Adrenal gland (tissue), 5 donors: ENCODE measurements around the gene ANKRD11.

Experiments used
- CTCF ChIP-seq, 6 experiments: fragments of 450-650 bp in 4 of 6; fragments of 200-600 bp in 2 of 6; sonication (generic) in 1 of 6; IDR thresholded peaks; 1 replicate in 5 of 6; 2 replicates in 1 of 6; pipeline versions ENCODE4 v1.5.1 to v1.8.0; 2016 to 2021; ENCODE audit warnings: antibody characterized with exemption in 6 of 6, mild to moderate bottlenecking in 2 of 6, moderate library complexity in 1 of 6
- POLR2A ChIP-seq, 2 donors: fragments of 450-650 bp; IDR thresholded peaks; one replicate each; pipeline ENCODE4 v1.6.1; 2017; ENCODE audit warnings: antibody characterized with exemption in 2 of 2, mild to moderate bottlenecking in 2 of 2, moderate library complexity in 1 of 2
- donor health status: DM: no; HTN: no; CAD: no.

DNA sequence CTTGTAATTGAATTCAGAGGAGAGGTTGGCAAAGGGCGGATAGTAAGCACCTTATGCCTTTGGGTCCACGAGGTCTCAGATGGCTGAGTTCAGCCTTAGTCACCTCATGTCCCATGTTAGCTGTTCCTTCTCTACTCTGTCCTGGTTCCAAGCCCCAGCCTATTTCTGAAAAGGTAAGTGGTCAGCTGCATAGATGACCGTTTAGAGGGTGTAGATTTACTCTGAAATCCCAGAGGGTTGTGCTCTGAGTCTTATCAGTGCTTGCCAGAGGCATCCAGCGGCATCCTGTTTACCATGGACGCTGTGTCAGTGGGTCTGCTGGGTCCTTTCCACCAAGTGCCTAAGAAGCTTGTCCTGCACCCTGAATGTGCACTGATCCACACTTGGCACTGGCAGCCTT lies 271.0 kb downstream of the ANKRD11 start:
- no peak for TF ChIP-seq CTCF (IDR thresholded peaks at IDR 0.05)
- no peak for TF ChIP-seq POLR2A (IDR thresholded peaks at IDR 0.05)
